Measurements from ENCODE around the gene MYO5A.

MYO5A gene

GRCh38 chr15:52558196-52558595, 29.5 kb upstream of the MYO5A start:
- Histone ChIP-seq H3K9me3 (ENCODE audit: insufficient read depth, low read length) (no peaks in the 10 kb centered on the region), H3K9ac (ENCODE audit: low read length) (no peak overlapping the region), H3K4me2 (ENCODE audit: low read depth, low read length, poor library complexity, severe bottlenecking) (no peak overlapping the region), H3K36me3 (ENCODE audit: low read length) (peaks cover 45% of the 10 kb centered on the region), H3F3A (ENCODE audit: insufficient read depth) (peaks cover 12% of the 10 kb centered on the region; the same call in 1 of the 2 replicates), H3K79me2 (ENCODE audit: insufficient read depth, low read length) (peaks cover 90% of the 10 kb centered on the region), H3K27ac (ENCODE audit: low read depth, low read length) (no peak overlapping the region), H3K4me3 (ENCODE audit: insufficient read depth, low read length, poor library complexity, severe bottlenecking) (no peak overlapping the region), H4K20me1 (ENCODE audit: low read depth, low read length) (peaks cover 37% of the 10 kb centered on the region), H3K27me3 (ENCODE audit: low read length) (no peaks in the 10 kb centered on the region), H3K9me2 (replicated peaks; ENCODE audit: insufficient read depth, low read length) (no peaks in the 10 kb centered on the region), H2AFZ (ENCODE audit: low read depth, low read length, severe bottlenecking) (no peak overlapping the region)
- TF ChIP-seq CTCF (IDR thresholded peaks at IDR 0.05; ENCODE audit: insufficient read depth, low read length, poor library complexity, severe bottlenecking) (no peak), EZH2phosphoT487 (conservative IDR thresholded peaks at IDR 0.05; ENCODE audit: low read length) (no peak)

GRCh38 chr15:52557274-52557641, 28.6 kb upstream of the MYO5A start:
- Histone ChIP-seq H3K9me2 (replicated peaks; ENCODE audit: insufficient read depth, low read length) (no peaks in the 10 kb centered on the region), H3K79me2 (ENCODE audit: insufficient read depth, low read length) (peaks cover 82% of the 10 kb centered on the region), H3K9ac (ENCODE audit: low read length) (no peak overlapping the region), H3K27ac (ENCODE audit: low read depth, low read length) (no peak overlapping the region), H3K9me3 (ENCODE audit: insufficient read depth, low read length) (no peaks in the 10 kb centered on the region), H3F3A (ENCODE audit: insufficient read depth) (peaks cover 12% of the 10 kb centered on the region; the same call in 1 of the 2 replicates), H3K27me3 (ENCODE audit: low read length) (no peaks in the 10 kb centered on the region), H3K4me2 (ENCODE audit: low read depth, low read length, poor library complexity, severe bottlenecking) (no peak overlapping the region), H3K36me3 (ENCODE audit: low read length) (peaks cover 43% of the 10 kb centered on the region), H4K20me1 (ENCODE audit: low read depth, low read length) (peaks cover 36% of the 10 kb centered on the region), H2AFZ (ENCODE audit: low read depth, low read length, severe bottlenecking) (no peak overlapping the region), H3K4me3 (ENCODE audit: insufficient read depth, low read length, poor library complexity, severe bottlenecking) (no peak overlapping the region)
- no peak for TF ChIP-seq EZH2phosphoT487 (conservative IDR thresholded peaks at IDR 0.05; ENCODE audit: low read length)
- no peak for TF ChIP-seq CTCF (IDR thresholded peaks at IDR 0.05; ENCODE audit: insufficient read depth, low read length, poor library complexity, severe bottlenecking)

GRCh38 chr15:52556524-52557273, 28.0 kb upstream of the MYO5A start:
- Histone ChIP-seq H3K36me3 (ENCODE audit: low read length) (peaks cover 44% of the 10 kb centered on the region), H3K9me3 (ENCODE audit: insufficient read depth, low read length) (no peaks in the 10 kb centered on the region), H2AFZ (ENCODE audit: low read depth, low read length, severe bottlenecking) (no peak overlapping the region), H3K4me2 (ENCODE audit: low read depth, low read length, poor library complexity, severe bottlenecking) (no peak overlapping the region), H3F3A (ENCODE audit: insufficient read depth) (peaks cover 12% of the 10 kb centered on the region; the same call in 1 of the 2 replicates), H3K9me2 (replicated peaks; ENCODE audit: insufficient read depth, low read length) (no peaks in the 10 kb centered on the region), H3K79me2 (ENCODE audit: insufficient read depth, low read length) (peaks cover 77% of the 10 kb centered on the region), H3K9ac (ENCODE audit: low read length) (no peak overlapping the region), H4K20me1 (ENCODE audit: low read depth, low read length) (peaks cover 36% of the 10 kb centered on the region), H3K27ac (ENCODE audit: low read depth, low read length) (no peak overlapping the region), H3K27me3 (ENCODE audit: low read length) (no peaks in the 10 kb centered on the region), H3K4me3 (ENCODE audit: insufficient read depth, low read length, poor library complexity, severe bottlenecking) (no peak overlapping the region)
- no peak for TF ChIP-seq EZH2phosphoT487 (conservative IDR thresholded peaks at IDR 0.05; ENCODE audit: low read length)
- TF ChIP-seq CTCF (IDR thresholded peaks at IDR 0.05; ENCODE audit: insufficient read depth, low read length, poor library complexity, severe bottlenecking): no peak

All from SU-DHL-6 (cell line).